HepG2 (cell line): ENCODE results near the gene ABCB6. TPM values are rescaled to one million over a fixed set of nuclear protein-coding genes. Genes with fewer than 3 reads are reported as not detected.

Experiments used
- ADNP ChIP-seq: sonication (generic); formaldehyde crosslinking; IDR thresholded peaks from 2 replicates; pipeline ENCODE4 v1.4.0; 2020; ENCODE audit warnings: missing genetic modification reagents
- AHDC1 ChIP-seq: sonication (generic); formaldehyde crosslinking; IDR thresholded peaks from 2 replicates; pipeline ENCODE4 v1.5.1; 2020; ENCODE audit warnings: mild to moderate bottlenecking, missing genetic modification reagents, borderline replicate concordance
- ARID3A ChIP-seq: IDR thresholded peaks from 2 replicates; pipeline ENCODE4 v1.6.1; 2012; ENCODE audit warnings: low read depth, low read length, improper control_type of control experiment
- E2F5 ChIP-seq: sonication (generic); formaldehyde crosslinking; conservative IDR thresholded peaks from 2 replicates; pipeline ENCODE4 v1.4.0; 2020; ENCODE audit warnings: missing genetic modification reagents
- JUN ChIP-seq: sonication (generic); formaldehyde crosslinking; IDR thresholded peaks from 2 replicates; pipeline ENCODE4 v1.4.0; 2020; ENCODE audit warnings: mild to moderate bottlenecking, missing genetic modification reagents
- USF2 ChIP-seq, 2 experiments: sonication (generic) in 1 of 2; formaldehyde crosslinking in 1 of 2; IDR thresholded peaks; 2 replicates each; pipeline versions ENCODE4 v1.5.1 to v1.6.1; 2011 to 2020; ENCODE audit warnings: borderline replicate concordance in 1 of 2, low read depth in 1 of 2, low read length in 1 of 2, mild to moderate bottlenecking in 1 of 2, missing genetic modification reagents in 1 of 2, moderate library complexity in 1 of 2
- ZNF354B ChIP-seq: sonication (generic); formaldehyde crosslinking; IDR thresholded peaks from 2 replicates; pipeline ENCODE4 v1.8.0; 2022; ENCODE audit warnings: mild to moderate bottlenecking, missing genetic modification reagents
- ZNF362 ChIP-seq: sonication (generic); formaldehyde crosslinking; IDR thresholded peaks from 2 replicates; pipeline ENCODE4 v1.4.0; 2020; ENCODE audit warnings: missing genetic modification reagents, mild to moderate bottlenecking, borderline replicate concordance
- ZNF513 ChIP-seq: sonication (generic); formaldehyde crosslinking; conservative IDR thresholded peaks from 2 replicates; pipeline ENCODE4 v1.5.0; 2020; ENCODE audit warnings: missing genetic modification reagents
- ZNF530 ChIP-seq: sonication (generic); formaldehyde crosslinking; IDR thresholded peaks from 2 replicates; pipeline ENCODE4 v1.5.0; 2020; ENCODE audit warnings: low read depth, mild to moderate bottlenecking, missing genetic modification reagents
- ZNF597 ChIP-seq: sonication (generic); formaldehyde crosslinking; IDR thresholded peaks from 2 replicates; pipeline ENCODE4 v1.5.0; 2020; ENCODE audit warnings: missing genetic modification reagents
- ZNF891 ChIP-seq: sonication (generic); formaldehyde crosslinking; IDR thresholded peaks from 2 replicates; pipeline ENCODE4 v1.5.0; 2020; ENCODE audit warnings: mild to moderate bottlenecking, missing genetic modification reagents
- polyA plus RNA-seq, 8 experiments: library from polyadenylated mRNA; depleted of rRNA in 3 of 8; stranded (reverse) in 7 of 8; unstranded in 1 of 8; fragments of >200 nt; fragmentation: Illumina TruSeq in 4 of 8; extraction: Trizol in 4 of 8; gene quantifications; 2 replicates each; pipeline versions ENCODE4 v1.2.1 to v1.2.3, GENCODE V29; 2011 to 2016; ENCODE audit warnings: low read depth in 4 of 8, missing spikeins in 1 of 8, mixed read lengths in 1 of 8; ENCODE audit not compliant: insufficient read depth in 1 of 8
- total RNA-seq, 5 experiments: library from RNA; depleted of rRNA; stranded (reverse); fragments of >200 nt; fragmentation: Illumina TruSeq; extraction: Trizol; gene quantifications; 2 replicates each; pipeline ENCODE4 v1.2.3, GENCODE V29; 2016; ENCODE audit warnings: low read depth in 1 of 5

ABCB6 gene
- total and polyA plus RNA-seq, 2 of the 13 experiments (the other 11 are each of a cell fraction or from before 2014, with no cell fraction given), result 91.1 to 137 TPM

GRCh38 chr2:219176818-219177551 lies 41.8 kb downstream of the ABCB6 start, which contains the start of gene CNPPD1 (continued):
- peak; percentile 59; the same call in 1 of the 2 replicates for TF ChIP-seq ZNF362 (CRISPR knock-in tag)
- peak; percentile 89; the same call in 1 of the 2 replicates for TF ChIP-seq ZNF354B (CRISPR knock-in tag)
- no peak for TF ChIP-seq ZNF597 (CRISPR knock-in tag)
- TF ChIP-seq JUN, result 0 out of 2 replicates have a peak, but pooled peaks have one; percentile 30
- peak; percentile 80 for TF ChIP-seq AHDC1 (CRISPR knock-in tag)
- peak; percentile 96 for TF ChIP-seq ZNF891 (CRISPR knock-in tag)
- TF ChIP-seq ZNF513 (CRISPR knock-in tag), result peak; percentile 39; the same call in 1 of the 2 replicates
- TF ChIP-seq E2F5 (CRISPR knock-in tag), result peak; percentile 90; the same call in 1 of the 2 replicates
- no peak for TF ChIP-seq USF2 (IDR thresholded peaks at IDR 0.05; ENCODE audit: low read depth, low read length)
- peak; percentile 35; the same call in 1 of the 2 replicates for TF ChIP-seq USF2 (CRISPR knock-in tag; IDR thresholded peaks at IDR 0.05; ENCODE audit: borderline replicate concordance)
- no peak for TF ChIP-seq ARID3A
- TF ChIP-seq ZNF530 (CRISPR knock-in tag), result no peak
- no peak for TF ChIP-seq ADNP (CRISPR knock-in tag)
